ENCODE data around the gene KRTDAP. TPM values are rescaled to one million over a fixed set of nuclear protein-coding genes. Genes with fewer than 3 reads are reported as not detected.

The KRTDAP gene, protein sequence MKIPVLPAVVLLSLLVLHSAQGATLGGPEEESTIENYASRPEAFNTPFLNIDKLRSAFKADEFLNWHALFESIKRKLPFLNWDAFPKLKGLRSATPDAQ
- total RNA-seq (2022; extraction: Qiagen RNA extraction) = not detected in 5 replicates

DNA sequence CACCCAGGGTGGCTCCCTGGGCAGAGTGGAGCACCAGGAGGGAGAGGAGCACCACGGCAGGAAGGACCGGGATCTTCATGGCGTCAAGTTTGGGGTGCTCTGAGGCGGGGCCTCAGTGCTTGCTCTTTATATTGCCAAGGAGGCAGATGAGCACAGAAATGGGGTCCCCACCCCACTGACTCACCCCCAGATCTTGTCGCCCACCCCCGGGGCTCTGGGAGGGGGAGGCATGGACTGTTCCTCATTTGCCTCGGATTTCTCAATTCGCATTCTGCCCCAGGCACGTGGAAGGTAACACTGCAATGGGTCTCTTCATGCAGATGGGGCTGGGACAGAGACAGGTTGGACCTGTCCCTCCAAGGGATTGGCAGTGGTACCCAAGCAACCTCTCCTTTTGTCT is at the start of gene KRTDAP:
TSS of gene KRTDAP (minus strand) at position 101 of the 400 bp plus-strand sequence. CDS start at position 79, 22 bp downstream.

DNA sequence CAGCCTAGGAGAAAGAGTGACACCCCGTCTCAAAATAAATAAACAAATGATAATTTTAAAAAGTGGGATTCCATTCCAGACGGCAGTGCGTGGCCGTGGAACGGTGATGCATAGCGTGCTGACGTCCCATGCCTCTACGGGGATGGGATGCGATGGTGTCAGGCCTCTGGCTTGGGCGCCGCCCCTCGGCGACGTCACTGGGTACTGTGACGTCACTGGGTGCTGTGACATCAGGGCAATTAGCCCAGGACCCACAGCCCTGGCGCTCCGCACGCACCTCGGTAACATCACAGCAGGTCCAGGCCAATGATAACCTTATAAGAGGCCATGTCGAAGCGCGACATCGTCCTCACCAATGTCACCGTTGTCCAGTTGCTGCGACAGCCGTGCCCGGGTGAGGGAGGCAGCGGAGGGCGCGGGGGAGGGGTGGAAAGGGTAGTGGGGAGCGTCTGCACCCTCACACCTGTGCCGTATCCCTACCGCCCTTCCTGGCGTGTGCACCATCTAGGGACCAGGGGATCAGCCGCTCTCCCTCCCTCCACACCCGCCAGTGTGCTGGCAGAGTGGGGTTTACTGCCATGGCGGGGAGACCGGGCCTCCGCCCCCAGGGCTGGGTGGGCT is 43.0 kb upstream of the KRTDAP start, which contains the start of gene GAPDHS:
TSS of gene GAPDHS (plus strand) at position 256 of the 621 bp plus-strand sequence. CDS start at position 328, 72 bp downstream.

DNA sequence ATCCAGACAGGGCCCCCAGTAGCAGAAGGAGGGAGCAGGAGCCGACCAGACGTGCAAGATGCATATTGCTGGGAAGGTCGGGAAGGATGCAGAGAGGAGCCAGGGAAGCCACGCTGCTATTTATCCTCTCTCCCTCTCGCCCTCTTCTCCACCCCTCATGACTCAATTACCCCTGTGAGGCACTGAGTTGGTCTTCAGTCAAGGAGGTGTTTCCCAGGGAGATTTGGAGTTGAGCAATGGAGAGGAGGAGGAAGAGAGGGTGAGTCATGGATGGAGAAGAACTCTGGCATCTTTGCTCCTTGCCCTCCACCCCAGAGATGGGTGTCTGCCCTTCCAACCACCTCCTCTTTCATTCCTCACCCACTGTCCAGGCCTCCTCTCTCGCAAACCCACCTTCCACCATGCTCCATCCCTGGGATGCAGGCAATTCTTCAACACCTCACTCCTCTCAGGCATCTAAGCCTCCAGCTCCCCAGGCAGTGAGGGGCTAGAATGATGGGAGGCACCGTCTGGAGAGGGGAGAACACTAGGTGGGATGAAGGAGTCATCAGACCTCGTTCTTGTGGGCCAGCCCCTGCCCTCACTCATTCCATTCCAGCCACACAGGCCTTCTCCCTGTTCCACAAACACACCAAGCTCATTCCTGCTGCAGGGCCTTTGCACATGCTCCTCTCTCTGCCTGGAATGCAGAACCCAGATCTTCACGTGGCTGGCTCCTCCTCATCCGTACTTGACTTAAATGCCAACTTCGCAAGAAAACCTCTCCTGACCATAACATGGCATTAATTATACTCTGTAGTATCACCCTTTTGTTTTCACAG is 38.2 kb upstream of the KRTDAP start, which contains the start of gene SBSN:
TSS of gene SBSN (minus strand) at position 94 of the 821 bp plus-strand sequence. CDS start at position 64, 30 bp downstream.

DNA sequence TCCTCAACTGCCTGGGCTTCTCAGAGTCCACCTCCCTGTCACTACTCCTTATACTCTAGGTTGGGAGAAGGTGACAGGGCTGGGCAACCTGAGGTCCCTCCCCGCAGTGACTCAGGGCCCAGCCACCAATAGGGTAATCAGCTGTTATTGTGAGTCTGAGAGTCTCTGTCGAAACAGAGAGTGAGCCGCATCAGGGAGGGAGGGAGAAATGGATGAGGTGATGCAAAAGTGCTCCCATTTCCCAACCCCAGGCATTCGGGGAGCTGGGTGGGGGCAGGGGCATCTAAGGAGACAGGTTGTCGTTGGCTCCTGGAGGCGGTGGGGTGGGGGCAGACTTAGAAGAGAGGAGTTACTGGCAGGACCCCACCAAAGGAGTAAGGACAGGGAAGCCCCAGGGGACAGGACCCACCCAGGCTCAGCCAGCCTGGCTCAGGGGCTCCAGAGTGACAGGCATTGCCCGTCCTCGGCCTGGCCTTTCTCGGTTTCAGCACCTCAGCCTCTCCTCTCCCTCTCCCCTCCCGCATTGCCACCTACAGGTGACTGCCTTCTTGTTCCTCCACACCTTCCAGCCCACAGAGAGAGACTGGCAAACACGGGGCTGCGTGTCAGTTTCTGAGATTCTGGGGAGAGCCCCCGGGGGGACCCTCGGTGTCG is 23.5 kb upstream of the KRTDAP start, which contains the start of gene DMKN:
TSS of gene DMKN (minus strand) at position 22 of the 654 bp plus-strand sequence. CDS start 174 bp downstream, outside the sequence.

DNA sequence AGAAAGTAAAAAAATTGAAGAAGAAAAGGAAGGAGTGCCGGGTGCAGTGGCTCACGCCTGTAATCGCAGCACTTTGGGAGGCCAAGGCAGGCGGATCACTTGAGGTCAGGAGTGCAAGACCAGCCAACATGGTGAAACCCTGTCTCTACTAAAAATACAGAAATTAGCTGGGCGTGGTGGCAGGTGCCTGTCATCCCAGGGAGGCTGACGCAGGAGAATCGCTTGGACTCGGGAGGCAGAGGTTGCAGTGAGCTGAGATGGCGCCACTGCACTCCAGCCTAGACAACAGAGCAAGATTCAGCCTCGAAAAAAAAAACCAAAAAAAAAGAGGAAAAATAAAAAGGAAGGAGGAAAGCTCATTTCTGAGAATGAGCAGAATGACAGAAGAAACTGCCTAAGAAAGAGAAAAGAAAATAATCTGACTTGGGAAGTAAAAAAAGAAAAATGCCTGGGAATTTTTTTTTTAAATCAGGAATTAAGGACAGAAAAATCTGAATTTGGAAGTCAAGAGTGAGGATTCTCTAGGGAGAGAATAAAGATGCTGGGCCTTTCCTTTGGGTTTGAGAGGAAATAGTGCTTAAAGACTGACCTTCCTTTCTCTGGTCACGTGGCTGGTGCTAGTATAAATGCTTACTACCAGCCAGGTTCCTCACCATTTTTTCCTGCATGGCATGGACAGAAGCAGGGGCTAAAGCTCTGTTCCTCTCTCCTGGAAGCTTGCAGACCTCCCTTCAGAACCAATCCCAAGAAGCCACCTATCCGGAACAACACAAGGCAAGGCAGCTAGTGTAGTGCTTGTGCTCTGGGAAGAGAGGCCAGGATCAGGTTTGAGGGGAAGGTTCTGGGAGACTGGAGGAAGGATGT is 42.4 kb downstream of the KRTDAP start, which contains the start of gene FFAR2:
TSS of gene FFAR2 (plus strand) at position 652 of the 864 bp plus-strand sequence. CDS start 1,458 bp downstream, outside the sequence.

Other genes with a start within 250 kb of the KRTDAP start
- 6.8 to 12.1 TPM (median 10.2 TPM) in 5 replicates for gene LSR, start 241.5 kb downstream of the KRTDAP start, total RNA-seq (2022; extraction: Qiagen RNA extraction)
- 120 to 158 TPM (median 149 TPM) in 5 replicates for gene USF2, start 221.5 kb downstream of the KRTDAP start, total RNA-seq (2022; extraction: Qiagen RNA extraction)
- gene HAMP, start 207.9 kb downstream of the KRTDAP start, total RNA-seq (2022; extraction: Qiagen RNA extraction) = 0.02 to 0.22 TPM (median 0.12 TPM) in 3 of 5 replicates, not detected in the others
- gene MAG, start 198.3 kb downstream of the KRTDAP start, total RNA-seq (2022; extraction: Qiagen RNA extraction) = not detected in 5 replicates
- 0.68 to 1.2 TPM (median 0.95 TPM) in 5 replicates for gene CD22, start 161.3 kb downstream of the KRTDAP start, total RNA-seq (2022; extraction: Qiagen RNA extraction)
- 0.07 TPM in 2 of 5 replicates, not detected in the others for gene FFAR1, start 142.6 kb downstream of the KRTDAP start, total RNA-seq (2022; extraction: Qiagen RNA extraction)
- 0.09 TPM in 2 of 5 replicates, not detected in the others for gene FFAR3, start 132.0 kb downstream of the KRTDAP start, total RNA-seq (2022; extraction: Qiagen RNA extraction)
- gene GPR42, start 119.4 kb downstream of the KRTDAP start, total RNA-seq (2022; extraction: Qiagen RNA extraction) = not detected in 5 replicates
- not detected in 5 replicates for gene FFAR2, start 42.2 kb downstream of the KRTDAP start, total RNA-seq (2022; extraction: Qiagen RNA extraction)
- 33.8 to 45.0 TPM (median 35.0 TPM) in 5 replicates for gene DMKN, start 23.2 kb upstream of the KRTDAP start, total RNA-seq (2022; extraction: Qiagen RNA extraction)
- 2.2 to 4.6 TPM (median 3.5 TPM) in 5 replicates for gene SBSN, start 37.8 kb upstream of the KRTDAP start, total RNA-seq (2022; extraction: Qiagen RNA extraction)
- gene GAPDHS, start 43.0 kb upstream of the KRTDAP start, total RNA-seq (2022; extraction: Qiagen RNA extraction) = 0.09 TPM in 1 of 5 replicates, not detected in the others
- 323 to 433 TPM (median 412 TPM) in 5 replicates for gene TMEM147, start 55.2 kb upstream of the KRTDAP start, total RNA-seq (2022; extraction: Qiagen RNA extraction)
- gene ATP4A, start 73.2 kb upstream of the KRTDAP start, total RNA-seq (2022; extraction: Qiagen RNA extraction) = 0.07 to 0.09 TPM in 2 of 5 replicates, not detected in the others
- not detected in 5 replicates for gene PMIS2, start 95.7 kb upstream of the KRTDAP start, total RNA-seq (2022; extraction: Qiagen RNA extraction)
- 13.0 to 16.4 TPM (median 14.9 TPM) in 5 replicates for gene HAUS5, start 122.3 kb upstream of the KRTDAP start, total RNA-seq (2022; extraction: Qiagen RNA extraction)
- 147 to 203 TPM (median 195 TPM) in 5 replicates for gene RBM42, start 138.6 kb upstream of the KRTDAP start, total RNA-seq (2022; extraction: Qiagen RNA extraction)
- gene ETV2, start 151.3 kb upstream of the KRTDAP start, total RNA-seq (2022; extraction: Qiagen RNA extraction) = 1.5 to 3.3 TPM (median 2.9 TPM) in 5 replicates
- 1,261 to 1,482 TPM (median 1,322 TPM) in 5 replicates for gene COX6B1, start 157.9 kb upstream of the KRTDAP start, total RNA-seq (2022; extraction: Qiagen RNA extraction)
- 0.52 to 1.5 TPM (median 1.0 TPM) in 5 replicates for gene UPK1A, start 176.1 kb upstream of the KRTDAP start, total RNA-seq (2022; extraction: Qiagen RNA extraction)
- not detected in 5 replicates for gene ZBTB32, start 214.1 kb upstream of the KRTDAP start, total RNA-seq (2022; extraction: Qiagen RNA extraction)
- 53.9 to 62.2 TPM (median 56.6 TPM) in 5 replicates for gene KMT2B, start 227.5 kb upstream of the KRTDAP start, total RNA-seq (2022; extraction: Qiagen RNA extraction)